DND-41 (cell line): ENCODE measurements around the gene LBX2.

Experiments used
- ATAC-seq: fragments of 200-7000 bp; cut with Tn5 transposase; 3 replicates; pipeline ENCODE4 v1.9.1; 2021; ENCODE audit warnings: low read depth; ENCODE audit not compliant: insufficient read depth
- DNase-seq: peaks from one replicate; pipeline ENCODE4 v3.0.0-alpha.2; 2020
- H2AFZ ChIP-seq: 2 replicates; pipeline ENCODE4 v1.6.0; 2012; ENCODE audit warnings: low read depth, low read length
- H3K27ac ChIP-seq: 2 replicates; pipeline ENCODE4 v1.5.1; 2012; ENCODE audit warnings: low read length, inconsistent platforms
- H3K27me3 ChIP-seq: fragments of 200-600 bp; sonication (generic); 2 replicates; pipeline ENCODE4 v1.6.0; 2012; ENCODE audit warnings: low read length, mild to moderate bottlenecking, inconsistent platforms; ENCODE audit not compliant: insufficient read depth, poor library complexity
- H3K36me3 ChIP-seq: 2 replicates; pipeline ENCODE4 v1.5.1; 2012; ENCODE audit warnings: low read length, inconsistent platforms; ENCODE audit not compliant: insufficient read depth
- H3K4me1 ChIP-seq: 2 replicates; pipeline ENCODE4 v1.5.1; 2012; ENCODE audit warnings: mild to moderate bottlenecking, low read length; ENCODE audit not compliant: insufficient read depth
- H3K4me2 ChIP-seq: 2 replicates; pipeline ENCODE4 v1.6.0; 2012; ENCODE audit warnings: mild to moderate bottlenecking, moderate library complexity, low read length, inconsistent platforms; ENCODE audit not compliant: insufficient read depth
- H3K4me3 ChIP-seq, 2 experiments: fragments of 200-600 bp in 1 of 2; shearing (Covaris generic) in 1 of 2; 2 replicates each; pipeline ENCODE4 v1.5.1; 2012 to 2016; ENCODE audit warnings: inconsistent platforms in 2 of 2, low read length in 2 of 2, mild to moderate bottlenecking in 2 of 2, low read depth in 1 of 2, moderate library complexity in 1 of 2
- H3K79me2 ChIP-seq: 2 replicates; pipeline ENCODE4 v1.6.0; 2012; ENCODE audit warnings: low read length, inconsistent platforms; ENCODE audit not compliant: insufficient read depth
- H3K9ac ChIP-seq: 2 replicates; pipeline ENCODE4 v1.6.0; 2012; ENCODE audit warnings: low read depth, mild to moderate bottlenecking, inconsistent platforms, low read length, moderate library complexity
- H3K9me3 ChIP-seq: 2 replicates; pipeline ENCODE4 v1.5.1; 2012; ENCODE audit warnings: low read length, moderate library complexity, mild to moderate bottlenecking, inconsistent platforms; ENCODE audit not compliant: insufficient read depth, severe bottlenecking
- H4K20me1 ChIP-seq: 2 replicates; pipeline ENCODE4 v1.6.0; 2012; ENCODE audit warnings: low read length; ENCODE audit not compliant: insufficient read depth
- EZH2 ChIP-seq: IDR thresholded peaks from 3 replicates; pipeline ENCODE4 v1.6.1; 2012; ENCODE audit warnings: borderline replicate concordance, low read depth, mild to moderate bottlenecking, moderate library complexity, low read length, inconsistent platforms; ENCODE audit not compliant: severe bottlenecking
- TF ChIP-seq, protein P1 (sequence below): IDR thresholded peaks from 2 replicates; pipeline ENCODE4 v1.5.1; 2012; ENCODE audit warnings: borderline replicate concordance, low read length, moderate library complexity, mild to moderate bottlenecking; ENCODE audit not compliant: poor library complexity, severe bottlenecking; ENCODE audit errors: extremely low read depth

LBX2 gene

DNA sequence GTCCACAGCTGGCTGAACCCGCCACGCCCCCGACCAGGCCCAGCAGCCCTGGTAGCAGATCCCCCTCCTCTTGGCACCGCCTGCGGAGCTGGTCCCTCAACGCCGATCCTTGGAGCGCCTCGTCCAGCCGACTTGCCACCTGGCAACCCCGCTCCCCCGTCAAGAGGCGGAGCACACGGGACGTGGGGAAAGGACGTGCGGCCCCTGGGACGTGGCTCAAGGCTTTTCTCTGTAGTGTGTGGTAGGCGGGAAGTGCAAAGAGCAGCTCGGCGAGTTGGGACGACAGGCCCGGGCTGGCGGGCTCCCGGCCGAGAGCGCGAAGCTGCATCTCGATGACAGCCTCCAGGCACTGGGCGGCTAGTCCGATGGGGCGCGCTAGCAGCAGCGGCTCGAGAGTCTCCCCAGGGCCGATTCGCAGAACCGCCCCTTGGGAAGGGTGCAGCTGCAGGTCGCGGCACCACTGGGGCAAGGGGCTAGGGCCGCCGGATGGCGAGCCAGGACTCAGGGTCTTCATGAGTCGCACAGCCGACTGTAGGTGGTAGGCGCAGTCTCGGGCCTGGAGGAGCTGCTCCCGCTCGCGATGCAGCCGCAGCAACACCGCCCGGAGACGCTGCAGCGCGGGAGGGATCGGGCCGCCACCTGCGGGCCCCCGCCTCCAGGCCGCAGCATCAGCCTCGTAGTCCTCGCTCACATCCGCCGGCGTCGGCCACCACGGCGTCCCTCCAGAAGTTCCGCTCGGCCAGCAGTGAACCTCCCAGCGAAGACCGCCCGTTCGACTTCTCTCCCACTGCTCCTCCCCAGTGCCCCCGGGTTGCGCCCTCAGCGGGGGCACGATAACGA, 17.2 kb downstream of the LBX2 start:
- peak overlapping the region; percentile 100 for H3K4me2 ChIP-seq
- H3K9me3 ChIP-seq = no peaks in the 10 kb centered on the region
- H3K4me3 ChIP-seq = peak overlapping the region; percentile 88 to 95
- peak overlapping the region; percentile 99 for H3K27ac ChIP-seq
- peaks cover 61% of the 10 kb centered on the region for H3K79me2 ChIP-seq
- ATAC-seq (peak; percentile 55), DNase-seq (peak; percentile 65)
- H3K27me3 ChIP-seq = no peaks in the 10 kb centered on the region
- H3K4me1 ChIP-seq = peaks cover 40% of the 10 kb centered on the region
- peak overlapping the region; percentile 99 for H2AFZ ChIP-seq
- H4K20me1 ChIP-seq = peaks cover 15% of the 10 kb centered on the region
- peaks cover 56% of the 10 kb centered on the region for H3K36me3 ChIP-seq
- peak overlapping the region; percentile 92 for H3K9ac ChIP-seq
- TF ChIP-seq EZH2 = no peak
- TF ChIP-seq, protein P1, sequence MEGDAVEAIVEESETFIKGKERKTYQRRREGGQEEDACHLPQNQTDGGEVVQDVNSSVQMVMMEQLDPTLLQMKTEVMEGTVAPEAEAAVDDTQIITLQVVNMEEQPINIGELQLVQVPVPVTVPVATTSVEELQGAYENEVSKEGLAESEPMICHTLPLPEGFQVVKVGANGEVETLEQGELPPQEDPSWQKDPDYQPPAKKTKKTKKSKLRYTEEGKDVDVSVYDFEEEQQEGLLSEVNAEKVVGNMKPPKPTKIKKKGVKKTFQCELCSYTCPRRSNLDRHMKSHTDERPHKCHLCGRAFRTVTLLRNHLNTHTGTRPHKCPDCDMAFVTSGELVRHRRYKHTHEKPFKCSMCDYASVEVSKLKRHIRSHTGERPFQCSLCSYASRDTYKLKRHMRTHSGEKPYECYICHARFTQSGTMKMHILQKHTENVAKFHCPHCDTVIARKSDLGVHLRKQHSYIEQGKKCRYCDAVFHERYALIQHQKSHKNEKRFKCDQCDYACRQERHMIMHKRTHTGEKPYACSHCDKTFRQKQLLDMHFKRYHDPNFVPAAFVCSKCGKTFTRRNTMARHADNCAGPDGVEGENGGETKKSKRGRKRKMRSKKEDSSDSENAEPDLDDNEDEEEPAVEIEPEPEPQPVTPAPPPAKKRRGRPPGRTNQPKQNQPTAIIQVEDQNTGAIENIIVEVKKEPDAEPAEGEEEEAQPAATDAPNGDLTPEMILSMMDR = no peak

DNA sequence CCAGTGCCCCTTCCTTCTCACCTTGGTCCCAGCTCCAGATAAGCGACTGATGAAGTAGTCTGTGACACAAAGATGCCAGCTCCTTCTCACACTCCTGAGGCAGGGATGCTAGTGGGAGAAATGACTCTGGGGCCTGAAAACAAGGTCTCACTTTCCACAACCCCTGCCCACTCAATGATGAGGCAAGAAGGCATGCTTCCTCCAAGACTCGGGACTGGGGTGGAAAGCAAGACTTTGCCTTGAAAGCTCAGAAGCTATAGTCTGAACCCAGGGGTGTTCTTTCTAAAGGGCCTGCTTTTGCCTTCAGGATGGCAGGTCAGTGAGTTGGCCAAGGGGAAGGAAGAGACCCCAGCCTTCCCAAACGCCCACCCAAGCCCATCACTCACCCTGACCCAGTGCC, 18.0 kb downstream of the LBX2 start:
- H3K79me2 ChIP-seq = peaks cover 58% of the 10 kb centered on the region
- TF ChIP-seq, protein P1 = no peak
- TF ChIP-seq EZH2 = no peak
- no peaks in the 10 kb centered on the region for H3K9me3 ChIP-seq
- H3K4me3 ChIP-seq = peak overlapping the region; percentile 88 to 95; a peak in 3 of 4 replicates
- peak overlapping the region; percentile 92 for H3K9ac ChIP-seq
- peaks cover 40% of the 10 kb centered on the region for H3K4me1 ChIP-seq
- H3K4me2 ChIP-seq = peak overlapping the region; percentile 100
- no peak for DNase-seq
- H3K27ac ChIP-seq = peak overlapping the region; percentile 99
- peaks cover 15% of the 10 kb centered on the region for H4K20me1 ChIP-seq
- no peaks in the 10 kb centered on the region for H3K27me3 ChIP-seq
- no peak overlapping the region for H2AFZ ChIP-seq
- peaks cover 59% of the 10 kb centered on the region for H3K36me3 ChIP-seq
- ATAC-seq = no peak

DNA sequence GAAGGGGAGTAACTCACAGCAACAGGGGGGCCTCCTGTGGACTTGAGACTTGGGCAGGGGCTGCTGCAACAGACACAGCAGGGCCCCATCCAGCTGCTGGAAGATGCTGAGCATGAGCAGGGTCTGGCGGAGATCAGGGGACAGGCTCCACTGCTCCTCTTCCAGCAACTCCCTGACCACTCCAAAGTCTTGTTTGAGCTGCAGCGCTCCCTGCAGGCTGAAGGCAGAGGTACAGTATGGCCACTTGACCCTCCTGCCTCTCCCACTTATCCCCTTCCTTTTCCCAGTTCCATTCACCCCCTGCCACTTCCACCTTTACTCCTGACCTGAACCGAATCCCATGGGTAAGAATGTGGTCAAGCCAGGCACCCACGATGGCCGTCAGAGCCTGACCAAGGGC, 24.5 kb downstream of the LBX2 start:
- Histone ChIP-seq H3K27ac (no peak overlapping the region), H3K9ac (no peak overlapping the region), H3K79me2 (peaks cover 27% of the 10 kb centered on the region), H3K36me3 (peaks cover 50% of the 10 kb centered on the region), H4K20me1 (no peaks in the 10 kb centered on the region), H3K9me3 (no peaks in the 10 kb centered on the region), H2AFZ (no peak overlapping the region), H3K27me3 (no peaks in the 10 kb centered on the region), H3K4me2 (no peak overlapping the region), H3K4me1 (peaks cover 39% of the 10 kb centered on the region), H3K4me3 (no peak overlapping the region)
- no peak for TF ChIP-seq EZH2
- TF ChIP-seq, protein P1 = peak; percentile 51
- ATAC-seq (no peak), DNase-seq (no peak)
